ENCODE results near the gene MBOAT1.

The MBOAT1 gene

DNA sequence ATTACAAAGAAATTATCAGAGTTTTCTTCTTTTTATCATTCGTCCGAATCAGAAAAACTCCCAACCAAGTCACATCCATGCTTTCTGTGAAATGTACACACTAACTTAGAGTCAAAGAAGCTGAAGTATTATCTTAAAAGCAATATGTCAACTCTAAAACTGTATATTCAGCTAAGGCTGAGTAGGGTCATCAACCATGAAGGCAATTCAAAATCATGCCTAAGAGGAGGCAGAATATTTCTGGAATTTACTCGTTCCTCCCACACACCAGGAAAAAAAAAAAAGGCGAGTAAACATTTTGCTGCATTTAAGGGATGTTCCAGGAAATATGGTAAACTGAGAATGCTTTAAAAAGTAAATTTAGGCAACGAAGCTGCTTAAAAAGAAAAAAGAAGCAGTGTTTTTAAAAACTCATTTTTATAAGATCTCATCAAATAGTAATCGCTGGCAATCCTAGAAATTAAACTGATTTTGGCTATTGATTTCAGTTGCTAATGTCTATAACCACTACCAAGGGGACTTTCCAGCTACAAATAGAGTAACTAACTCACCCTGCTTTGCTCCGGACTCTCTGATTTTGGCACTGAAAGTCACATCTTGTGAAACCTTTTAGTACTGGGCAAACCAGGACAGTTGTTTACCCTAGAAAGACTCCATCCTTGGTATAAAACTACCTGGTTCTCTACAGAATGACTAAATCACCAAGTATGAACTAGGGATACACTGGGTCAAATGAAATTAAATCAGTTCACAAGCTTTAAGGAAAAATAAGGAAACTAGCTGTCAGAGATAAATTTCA, 82.8 kb downstream of the MBOAT1 start:
- DNase-seq, result no peak

DNA sequence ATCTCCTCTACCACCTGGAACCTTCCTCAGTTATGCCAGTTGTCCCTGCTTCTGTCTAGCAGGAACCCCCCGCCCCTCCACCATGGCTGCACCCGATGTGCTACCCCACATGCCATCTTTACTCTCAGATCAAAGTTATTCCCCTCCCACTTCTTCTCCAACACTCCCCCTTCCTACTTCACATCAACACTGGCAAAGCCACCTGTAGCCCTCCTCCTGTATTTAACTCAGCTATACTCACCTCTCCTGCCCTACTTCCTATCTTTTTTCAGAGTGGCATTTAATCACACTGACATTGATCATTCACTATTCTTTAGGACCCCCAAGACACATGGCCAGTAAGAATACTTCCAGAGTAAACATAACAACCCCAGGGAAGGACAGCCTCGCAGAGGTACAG, 84.3 kb downstream of the MBOAT1 start:
- DNase-seq, result no peak

DNA sequence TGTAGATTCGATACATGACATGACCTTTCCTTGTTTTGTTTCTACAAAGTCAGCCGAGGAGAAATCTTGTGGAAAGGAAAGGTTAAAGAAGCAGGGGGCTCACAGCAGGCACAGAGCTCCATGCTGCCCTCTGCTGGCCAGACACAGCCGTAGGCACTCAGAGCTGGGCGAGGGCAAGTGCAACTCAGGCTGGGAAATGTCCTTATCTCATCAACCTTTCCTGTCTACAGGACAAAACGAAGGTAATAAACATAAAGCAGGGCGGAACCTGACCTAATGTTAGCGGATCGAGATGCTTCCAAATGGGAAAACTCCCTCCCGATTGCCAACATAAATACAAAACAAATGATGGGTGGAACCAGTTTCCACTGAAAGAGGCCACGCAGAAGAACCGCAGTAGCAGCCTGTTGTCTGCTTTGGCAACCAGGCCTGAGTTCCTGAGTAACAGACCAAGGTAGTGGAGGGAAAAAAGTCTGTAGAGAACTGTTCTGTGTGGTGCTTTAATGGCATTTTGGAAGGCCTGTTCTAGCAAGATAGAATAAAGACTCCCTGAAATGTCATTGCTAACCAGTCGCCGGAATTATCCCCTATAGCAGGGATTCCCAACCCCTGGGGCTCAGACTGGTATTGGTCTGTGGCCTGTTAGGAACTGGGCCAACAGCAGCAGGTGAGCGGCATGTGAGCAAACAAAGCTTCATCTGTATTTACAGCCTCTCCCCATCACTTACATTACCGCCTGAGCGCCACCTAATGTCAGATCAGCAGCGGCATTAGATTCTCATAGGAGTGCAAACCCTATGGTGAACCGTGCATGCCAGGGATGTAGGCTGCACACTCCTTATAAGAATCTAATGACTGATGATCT, 85.2 kb downstream of the MBOAT1 start:
- DNase-seq, result peak; percentile 85

DNA sequence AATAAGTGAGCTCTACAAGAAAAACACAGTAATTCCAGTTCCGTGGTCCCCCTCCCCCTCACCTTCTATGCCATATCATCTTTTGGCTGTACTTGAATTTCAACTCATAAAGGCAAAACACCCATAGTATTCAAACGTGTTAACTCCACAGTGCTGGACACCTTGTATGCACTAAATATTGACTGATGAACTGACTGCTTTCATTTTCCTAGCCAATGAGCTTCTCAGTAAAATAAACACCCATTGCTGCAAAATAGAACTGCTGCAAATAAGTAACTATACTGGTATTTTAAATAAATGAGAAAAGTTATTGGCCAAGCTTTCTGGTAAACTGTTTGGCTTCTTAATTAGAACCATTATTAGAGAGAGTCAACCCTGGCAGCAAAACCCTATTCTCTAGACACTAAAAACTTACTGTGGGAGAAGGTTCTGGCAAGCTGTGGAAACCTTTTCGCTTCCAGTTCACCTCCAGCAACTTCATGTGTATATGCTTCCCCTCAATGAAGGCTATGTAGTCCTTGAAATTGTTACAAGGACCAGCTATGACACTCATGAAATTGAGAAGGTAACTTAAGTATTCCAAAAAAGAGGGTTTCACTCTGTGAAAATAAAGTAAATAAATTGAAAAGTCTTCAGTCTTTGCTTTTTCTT, 86.0 kb downstream of the MBOAT1 start:
- DNase-seq, result no peak

DNA sequence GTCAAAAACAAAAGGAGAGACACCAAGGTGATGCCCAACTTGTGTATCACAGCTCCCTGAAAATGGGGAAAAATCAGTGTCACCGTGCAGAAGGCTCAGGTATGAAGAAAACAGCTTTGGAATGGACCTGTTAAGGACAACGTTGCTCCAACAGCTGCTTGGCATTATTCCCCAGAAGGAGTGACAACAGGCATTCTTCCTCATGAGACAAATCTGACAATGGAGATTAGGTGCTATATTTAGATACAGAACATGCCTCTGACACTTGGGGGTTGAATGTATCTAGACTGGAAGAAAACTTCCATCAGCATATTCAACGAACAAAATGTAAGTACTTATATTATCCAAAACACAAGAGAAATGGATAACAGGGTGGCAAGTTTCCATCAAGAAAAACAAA, 87.7 kb downstream of the MBOAT1 start:
- DNase-seq, result no peak

DNA sequence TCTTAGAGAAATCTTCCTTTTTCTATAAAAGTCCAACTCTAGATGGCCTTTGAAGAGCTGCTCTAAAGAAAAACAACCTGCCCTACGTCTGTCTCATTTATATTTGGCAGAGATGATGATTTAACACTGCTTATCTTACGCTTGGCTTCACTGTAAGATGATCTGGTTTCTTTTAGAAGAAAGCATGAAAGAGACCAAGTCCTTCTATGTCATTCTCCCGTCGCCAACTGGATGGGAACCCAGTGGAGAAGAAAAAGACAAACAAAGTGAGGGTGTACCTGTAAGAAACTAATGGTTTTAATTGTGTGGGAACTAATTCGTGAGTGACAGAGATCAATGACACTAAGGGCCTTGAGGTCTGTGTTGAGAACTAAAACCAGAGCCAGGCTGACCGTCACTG, 92.8 kb downstream of the MBOAT1 start:
- no peak for DNase-seq

DNA sequence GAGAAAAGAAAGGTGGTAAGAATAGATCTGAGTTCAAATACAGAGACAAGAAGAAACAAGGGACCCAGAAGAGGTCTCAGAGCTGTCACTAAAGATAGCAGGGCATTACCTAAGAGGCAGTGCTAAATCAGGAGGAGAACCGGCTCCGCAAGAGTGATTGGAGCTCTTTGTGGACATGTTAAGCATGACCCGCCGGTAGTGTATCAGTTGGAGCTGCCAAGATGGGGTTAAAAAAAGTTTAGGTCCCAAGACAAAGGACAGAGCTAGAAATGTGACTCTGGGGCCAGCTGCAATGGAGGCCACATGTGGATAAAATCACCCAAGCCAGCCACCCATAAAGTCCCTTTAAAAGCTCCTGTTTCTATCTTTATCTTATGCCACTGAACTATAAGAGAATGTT, 93.4 kb downstream of the MBOAT1 start:
- no peak for DNase-seq

DNA sequence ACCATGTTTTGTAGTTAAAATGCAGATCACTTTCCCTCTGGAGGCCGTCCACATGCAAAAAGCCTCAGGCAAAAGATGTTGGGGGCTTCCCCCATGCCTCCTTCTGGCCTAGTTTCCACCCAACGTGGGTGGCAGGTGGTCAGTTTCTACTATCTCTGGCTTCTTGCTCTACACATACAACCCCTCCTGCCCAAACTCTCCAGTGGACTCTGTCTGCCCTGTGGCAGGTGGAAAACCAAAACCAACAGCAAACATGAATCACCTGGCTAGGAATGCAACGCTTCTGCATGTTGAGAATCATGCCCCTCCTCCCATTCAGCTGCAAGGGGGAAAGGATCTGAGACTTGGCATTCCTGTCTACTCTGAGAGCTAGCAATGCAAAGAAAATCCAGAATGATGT, 94.8 kb downstream of the MBOAT1 start:
- no peak for DNase-seq

DNA sequence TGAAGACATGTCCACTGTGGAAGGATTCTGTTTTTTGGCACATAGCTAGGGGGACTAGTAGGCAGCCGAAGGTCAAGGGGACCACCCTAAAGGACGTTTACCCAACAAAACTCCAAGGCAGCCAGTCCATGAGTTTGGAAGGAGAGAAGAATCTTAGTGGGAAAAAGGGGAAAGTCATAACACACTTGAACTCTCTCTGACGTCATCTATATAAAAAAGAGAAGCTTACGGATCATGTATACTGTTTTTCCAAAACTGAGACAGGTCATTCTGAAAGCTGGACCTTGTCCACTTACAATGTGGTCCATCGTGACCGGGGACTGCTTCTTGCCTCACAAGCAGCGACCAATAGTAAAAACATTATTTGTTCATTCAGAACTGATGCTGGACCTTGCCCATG, 95.5 kb downstream of the MBOAT1 start:
- no peak for DNase-seq

DNA sequence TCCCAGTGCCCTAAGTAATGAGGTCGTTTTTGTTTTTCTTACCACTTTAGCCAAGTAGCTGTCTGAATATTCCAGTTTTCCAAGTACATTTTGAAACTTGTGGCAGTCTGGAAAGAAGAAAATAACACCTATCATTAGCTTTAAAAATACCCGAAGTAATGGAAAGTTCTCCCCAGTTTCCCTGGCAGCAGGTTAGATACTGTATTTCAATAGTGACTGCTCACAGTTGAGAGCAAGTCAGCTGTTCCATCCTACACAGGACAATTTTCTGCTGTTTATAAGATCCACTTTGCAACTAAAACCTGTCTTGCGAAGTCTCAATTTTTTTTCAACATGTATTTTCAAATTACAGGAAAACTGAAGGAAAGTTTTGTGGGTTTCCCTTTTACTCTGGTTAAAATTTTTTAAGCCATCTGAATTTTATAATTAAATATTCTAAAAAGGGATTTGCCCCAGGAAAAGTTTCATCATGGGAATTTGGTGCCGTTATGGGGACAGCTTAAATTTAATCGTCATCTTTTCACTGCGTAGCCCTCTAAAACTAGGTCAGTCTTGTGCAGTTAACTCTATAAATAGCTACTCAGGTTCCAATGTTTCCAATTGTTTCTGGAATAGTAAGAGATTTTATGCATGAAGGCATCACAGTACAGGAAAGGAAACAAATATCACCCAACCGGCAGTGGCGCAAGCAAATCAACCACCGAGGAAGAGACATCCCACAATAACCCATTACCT, 96.9 kb downstream of the MBOAT1 start:
- DNase-seq, result no peak

DNA sequence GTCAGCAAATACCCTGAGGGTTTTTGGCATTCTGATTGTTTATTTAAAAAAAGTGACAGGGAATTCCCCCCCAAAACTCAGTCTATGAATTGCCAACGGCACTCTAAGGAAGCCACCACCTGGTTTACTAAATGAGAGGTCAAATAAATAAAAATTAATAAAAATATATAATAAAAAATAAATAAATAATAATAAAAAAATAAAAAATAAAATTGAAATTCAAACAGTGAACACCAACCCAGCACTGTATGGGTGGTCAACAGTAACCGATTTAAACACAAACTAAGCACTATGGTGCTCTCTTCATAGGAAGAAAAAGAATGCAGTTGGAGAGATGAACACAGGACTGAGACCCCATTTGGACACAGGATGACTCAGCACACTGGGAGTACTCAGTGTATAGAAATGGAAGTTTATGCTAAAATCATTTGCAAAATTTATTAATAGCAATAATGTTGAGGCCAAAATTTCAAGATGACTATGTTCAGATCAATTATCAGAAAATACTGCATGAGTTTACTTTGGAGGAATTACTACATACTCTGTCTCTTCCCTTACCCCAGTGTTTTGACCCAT, 98.5 kb downstream of the MBOAT1 start:
- no peak for DNase-seq

DNA sequence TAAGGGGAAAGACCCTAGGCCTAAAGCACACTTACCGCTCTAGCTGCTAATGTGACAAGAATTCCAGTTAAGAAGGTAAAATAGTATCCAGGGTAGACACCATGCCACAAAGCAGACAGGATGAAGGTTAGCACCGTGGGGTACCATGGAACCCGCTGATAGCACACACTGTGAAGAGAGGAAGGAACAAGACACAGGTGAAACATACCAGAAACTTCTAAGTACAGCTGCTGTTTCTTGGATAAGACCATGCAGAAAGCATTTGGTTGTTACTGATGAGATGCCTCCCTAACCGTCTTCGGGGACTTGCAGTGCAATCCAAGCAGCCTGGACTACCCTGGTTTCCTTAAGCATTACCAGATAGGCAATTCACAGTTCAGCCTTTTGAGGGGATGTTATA, 99.4 kb downstream of the MBOAT1 start:
- DNase-seq, result no peak

DNA sequence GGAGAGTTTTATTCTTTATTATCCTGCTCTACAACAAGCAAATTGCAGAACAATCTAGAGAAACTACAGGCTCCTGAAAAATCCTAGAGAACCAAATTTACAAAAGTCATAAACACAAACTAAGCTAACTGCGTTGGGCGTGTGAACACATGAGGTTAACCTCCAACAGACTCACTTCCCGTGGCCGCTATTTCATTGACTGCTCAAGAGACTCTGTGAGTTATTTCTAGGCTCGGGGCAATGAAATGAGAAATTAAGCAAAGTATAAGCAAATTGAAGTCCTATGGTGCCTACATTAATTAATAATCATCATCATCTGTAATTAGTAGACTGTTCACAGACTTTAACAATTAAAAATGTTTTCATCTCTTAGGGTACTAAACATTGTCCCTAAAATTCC, 100.0 kb downstream of the MBOAT1 start:
- no peak for DNase-seq

DNA sequence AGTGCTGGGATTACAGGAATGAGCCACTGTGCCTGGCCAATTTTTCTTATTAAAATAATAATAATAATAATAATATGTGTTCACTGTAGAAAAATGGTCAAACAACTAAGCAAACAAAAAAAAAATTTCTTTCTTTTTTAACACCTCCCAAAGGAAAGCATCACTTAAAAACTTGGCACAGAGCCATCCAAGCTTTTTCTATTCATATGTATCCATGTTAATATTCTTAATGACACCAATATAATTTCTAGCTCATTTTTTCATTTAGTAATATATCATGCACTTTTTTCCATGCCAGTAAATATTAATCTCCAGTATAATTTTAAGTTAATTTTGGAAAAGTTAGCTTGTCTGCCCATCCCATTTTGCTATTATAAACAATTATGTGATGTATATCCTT, 101.8 kb downstream of the MBOAT1 start:
- DNase-seq, result no peak

DNA sequence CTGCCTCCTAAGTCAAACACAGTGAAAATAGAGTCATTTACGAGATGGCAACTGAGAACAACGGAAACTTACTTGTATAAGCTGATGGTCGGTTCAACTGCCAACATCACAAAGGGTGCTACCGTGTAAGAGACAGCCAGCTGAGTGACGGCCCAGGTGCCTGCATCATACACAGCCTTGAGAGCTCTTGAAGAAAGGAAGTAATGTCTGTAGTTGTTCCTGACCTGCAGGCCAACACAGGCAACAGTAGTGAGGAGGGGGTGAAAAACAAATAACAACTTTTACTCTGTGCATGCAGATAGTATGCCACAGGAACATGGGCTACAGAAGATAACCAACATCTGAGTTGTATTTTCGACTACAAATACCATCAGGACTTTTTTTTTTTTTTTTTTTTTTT, 102.7 kb downstream of the MBOAT1 start:
- no peak for DNase-seq

DNA sequence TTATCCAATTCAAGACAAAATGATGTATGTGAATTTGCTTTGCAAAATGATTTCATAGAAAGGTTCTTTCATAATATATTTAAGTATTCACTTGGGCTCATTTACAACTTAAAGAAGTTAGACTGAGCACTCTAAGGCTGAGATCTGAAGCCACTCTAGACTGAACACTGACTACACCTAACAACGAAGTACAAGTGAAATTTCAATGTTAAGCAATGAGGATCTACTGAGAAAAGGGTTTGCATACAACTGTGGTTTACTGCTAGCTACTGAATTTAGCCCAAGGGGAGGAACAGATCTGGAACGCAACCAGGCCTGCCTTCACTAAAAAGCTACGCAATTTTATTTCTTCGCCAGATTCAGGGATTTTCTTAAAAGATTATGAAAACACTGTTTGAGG, 106.4 kb downstream of the MBOAT1 start:
- DNase-seq, result no peak

DNA sequence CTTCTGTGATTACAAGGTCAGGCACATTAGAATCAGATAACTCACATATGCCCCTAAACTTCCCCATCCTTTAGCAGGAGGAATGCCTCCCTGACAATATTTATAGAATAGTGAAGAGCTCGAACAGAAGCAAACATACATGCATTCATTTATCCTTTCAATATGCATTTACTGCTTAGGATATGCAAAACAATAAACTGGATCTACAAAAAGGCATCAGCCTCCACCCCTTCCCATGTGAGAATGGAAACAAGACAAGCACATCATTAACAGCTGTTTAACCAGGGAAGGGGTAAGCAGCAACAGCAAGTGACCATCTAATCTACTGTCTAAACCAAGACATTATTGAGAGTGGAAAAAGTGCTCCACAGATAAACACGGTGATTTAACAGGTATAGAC, 107.6 kb downstream of the MBOAT1 start:
- DNase-seq, result no peak

DNA sequence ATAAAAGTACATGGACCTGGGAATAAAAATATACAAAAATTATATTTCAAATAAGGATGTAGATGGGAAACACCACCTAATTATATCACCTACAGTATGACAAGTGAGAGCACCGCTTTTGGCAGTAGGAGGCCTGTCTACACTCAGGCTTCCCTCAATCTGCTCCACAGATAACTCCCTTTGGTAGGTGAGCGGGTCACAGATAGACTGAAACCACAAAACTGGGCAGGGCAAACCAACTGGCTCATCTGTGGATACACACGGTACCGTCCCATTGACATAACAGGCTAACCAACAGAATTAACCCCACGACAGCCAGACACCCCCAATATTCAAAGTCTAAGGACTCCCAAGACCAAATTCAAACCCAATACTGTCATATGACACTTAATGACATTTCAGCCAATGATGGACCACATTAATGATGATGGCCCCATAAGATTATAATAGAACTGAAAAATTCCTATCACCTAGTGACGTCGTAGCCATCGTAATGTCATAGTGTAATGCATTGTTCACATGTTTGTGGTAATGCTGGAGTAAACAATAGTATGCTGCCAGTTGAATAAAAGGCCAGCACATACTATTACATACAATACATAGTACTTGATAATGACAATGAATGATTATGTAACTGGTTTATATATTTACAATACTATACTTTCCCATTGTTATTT, 109.7 kb downstream of the MBOAT1 start:
- no peak for DNase-seq

DNA sequence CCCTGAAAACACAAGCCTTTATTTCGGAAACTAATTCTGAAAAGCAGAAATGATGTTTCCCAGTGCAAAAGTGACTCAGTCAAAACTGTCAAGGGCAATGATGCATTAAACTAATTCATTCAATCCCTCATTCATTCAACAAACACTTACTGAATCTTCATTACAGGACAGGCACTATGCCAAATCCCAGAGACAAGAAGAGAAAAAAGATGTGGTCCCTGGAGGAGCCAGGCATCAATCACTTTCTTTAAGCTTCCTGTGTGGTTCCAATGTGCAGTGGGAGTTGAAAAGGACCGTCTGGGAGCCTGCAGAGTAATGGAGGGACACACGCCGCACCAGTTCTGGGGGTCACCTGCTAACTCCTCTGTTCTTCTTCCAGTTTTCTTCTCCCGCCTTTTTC, 113.1 kb downstream of the MBOAT1 start:
- DNase-seq, result no peak

DNA sequence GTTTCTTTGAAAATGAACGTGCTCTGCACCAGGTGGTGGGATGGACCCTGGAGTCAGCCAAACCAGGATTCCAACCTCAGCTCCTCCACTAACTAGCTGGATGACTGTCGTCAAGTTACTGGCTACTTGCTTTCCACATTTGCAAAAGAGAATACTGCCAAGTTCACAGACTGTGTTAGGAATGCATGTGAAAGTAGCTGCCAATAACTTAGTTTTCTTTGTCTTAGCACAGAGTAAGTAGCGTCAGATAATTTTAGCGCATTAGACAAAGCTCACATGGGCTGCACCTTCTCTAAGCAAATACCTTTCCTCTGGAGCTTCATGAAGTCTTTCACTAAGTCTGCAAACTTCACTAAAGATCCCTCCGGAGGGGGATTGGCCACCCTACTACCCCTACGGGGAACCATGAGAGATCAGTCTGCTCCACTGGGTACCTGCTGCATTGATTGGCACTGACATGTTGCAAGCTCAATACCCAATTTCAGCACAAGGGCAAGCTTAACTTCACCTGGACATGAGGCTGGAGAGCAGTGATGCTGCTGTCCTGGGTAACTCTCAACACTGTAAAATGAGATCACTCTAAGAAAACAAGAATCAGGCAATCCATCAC, 113.9 kb downstream of the MBOAT1 start:
- DNase-seq, result no peak

DNA sequence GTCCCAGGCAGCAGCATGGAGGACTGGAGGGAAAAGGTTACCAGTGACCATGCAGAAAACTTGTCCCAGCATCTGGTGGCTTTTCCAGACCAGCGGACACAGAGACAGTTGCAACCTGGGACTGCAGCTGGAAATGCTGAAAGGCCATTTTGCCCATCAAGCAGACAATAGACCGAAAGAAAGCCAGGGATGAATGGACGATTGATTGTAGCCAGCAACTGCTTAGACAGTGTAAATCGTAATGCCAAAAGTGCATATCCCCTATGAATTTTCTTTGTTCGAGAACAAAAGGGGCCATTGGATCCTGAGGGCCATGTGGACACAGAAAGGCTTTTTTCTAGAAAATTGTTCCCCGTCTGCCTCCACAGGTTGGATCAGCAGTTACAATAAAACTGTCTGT, 115.7 kb downstream of the MBOAT1 start:
- DNase-seq, result no peak

DNA sequence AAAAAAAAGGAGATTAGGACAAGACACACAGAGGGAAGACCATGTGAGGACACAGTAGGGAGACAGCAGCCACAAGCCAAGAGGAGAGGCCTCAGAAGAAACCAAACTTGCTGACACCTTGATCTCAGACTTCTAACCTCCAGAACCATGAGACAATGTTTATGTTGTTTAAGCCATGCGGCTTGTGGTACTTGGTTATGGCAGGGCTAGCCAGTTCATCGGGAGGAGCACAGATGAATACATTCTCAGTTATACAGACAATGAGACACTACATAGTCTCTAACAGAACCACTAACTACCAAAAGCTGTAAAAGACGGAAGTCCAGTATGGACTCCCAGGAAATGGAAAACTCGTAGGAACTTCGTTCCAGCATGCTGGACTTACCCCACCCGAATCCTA, 116.8 kb downstream of the MBOAT1 start:
- no peak for DNase-seq
